ENCODE data around the gene MFSD8. TPM values are rescaled to one million over a fixed set of nuclear protein-coding genes. Genes with fewer than 3 reads are reported as not detected.

The MFSD8 gene
- total RNA-seq = 80.1 TPM

GRCh38 chr4:127965062-127965802, at the start of gene MFSD8, which contains the start of gene ABHD18:
Gene MFSD8 (minus strand): TSS chr4:127965173. CDS start chr4:127965133, 40 bp downstream.
Gene ABHD18 (plus strand): TSS chr4:127965406. CDS start chr4:127982956, 17,550 bp downstream.

GRCh38 chr4:127880763-127881562, 84.0 kb downstream of the MFSD8 start, which contains the start of gene PLK4:
Gene PLK4 (plus strand): TSS chr4:127880893. CDS start chr4:127881135, 242 bp downstream.

Small RNAs within 50 kb of the gene (small RNA-seq; reads per million reads assigned to genes)
- gene RNU6-583P (ENCODE audit: low replicate concordance) = not detected

Other genes with a start within 250 kb of the MFSD8 start
- not detected for gene SLC25A31, start 234.8 kb downstream of the MFSD8 start, total RNA-seq
- 15.7 TPM for gene HSPA4L, start 182.9 kb downstream of the MFSD8 start, total RNA-seq
- 15.3 TPM for gene PLK4, start 84.3 kb downstream of the MFSD8 start, total RNA-seq
- 18.8 TPM for gene ABHD18, start 233 bp upstream of the MFSD8 start, total RNA-seq
- 72.0 TPM for gene LARP1B, start 96.1 kb upstream of the MFSD8 start, total RNA-seq

Data from parietal lobe (tissue), 2 donors.